CD14-positive monocyte (primary cell): ENCODE data around the gene NSG1. TPM values are rescaled to one million over a fixed set of nuclear protein-coding genes. Genes with fewer than 3 reads are reported as not detected.

ENCODE experiments used
- DNase-seq, 3 donors: peaks; one replicate each; pipeline ENCODE4 v3.0.0-alpha.2; 2011 to 2022
- H2AFZ ChIP-seq: 2 replicates; pipeline ENCODE4 v1.6.0; 2012; ENCODE audit warnings: mild to moderate bottlenecking, low read depth, low read length, inconsistent platforms; ENCODE audit not compliant: insufficient read depth, poor library complexity, severe bottlenecking
- H3K27ac ChIP-seq, 2 donors: 1 replicate in 1 of 2; 2 replicates in 1 of 2; pipeline ENCODE4 v1.5.1; 2012 to 2013; ENCODE audit warnings: low read length in 2 of 2, control low read depth in 1 of 2, inconsistent platforms in 1 of 2, low read depth in 1 of 2, mild to moderate bottlenecking in 1 of 2
- H3K27me3 ChIP-seq, 2 donors: one replicate each; pipeline versions ENCODE4 v1.6.0 to v1.6.1; 2011 to 2013; ENCODE audit warnings: low read length in 2 of 2; ENCODE audit not compliant: control insufficient read depth in 2 of 2, insufficient read depth in 2 of 2
- H3K36me3 ChIP-seq, 2 donors: replicated peaks in 1 of 2; 1 replicate in 1 of 2; 2 replicates in 1 of 2; pipeline versions ENCODE4 v1.5.1 to v1.6.1; 2012 to 2013; ENCODE audit warnings: low read length in 2 of 2, control low read depth in 1 of 2, inconsistent platforms in 1 of 2, mild to moderate bottlenecking in 1 of 2; ENCODE audit not compliant: insufficient read depth in 2 of 2, control insufficient read depth in 1 of 2
- H3K4me1 ChIP-seq, 2 donors: 1 replicate in 1 of 2; 2 replicates in 1 of 2; pipeline versions ENCODE4 v1.5.1 to v1.6.1; 2012 to 2013; ENCODE audit warnings: low read length in 2 of 2, control low read depth in 1 of 2, inconsistent platforms in 1 of 2, mild to moderate bottlenecking in 1 of 2, moderate library complexity in 1 of 2; ENCODE audit not compliant: insufficient read depth in 2 of 2, control insufficient read depth in 1 of 2
- H3K4me2 ChIP-seq: replicated peaks from 2 replicates; pipeline ENCODE3; 2012; ENCODE audit warnings: low read length, moderate library complexity, mild to moderate bottlenecking; ENCODE audit not compliant: poor library complexity, severe bottlenecking; ENCODE audit errors: extremely low read depth
- H3K4me3 ChIP-seq, 3 experiments: fragments of 200-600 bp in 1 of 3; sonication (generic) in 1 of 3; replicated peaks in 1 of 3; 1 replicate in 2 of 3; 2 replicates in 1 of 3; pipeline ENCODE4 v1.5.1; 2011 to 2013; ENCODE audit warnings: low read length in 3 of 3, mild to moderate bottlenecking in 3 of 3, control low read depth in 2 of 3, low read depth in 2 of 3, inconsistent platforms in 1 of 3, moderate library complexity in 1 of 3
- H3K79me2 ChIP-seq: 2 replicates; pipeline ENCODE4 v1.6.0; 2012; ENCODE audit warnings: mild to moderate bottlenecking, control low read depth, inconsistent platforms, low read length, moderate library complexity; ENCODE audit not compliant: insufficient read depth
- H3K9ac ChIP-seq: 2 replicates; pipeline ENCODE4 v1.6.0; 2017; ENCODE audit warnings: low read length, mild to moderate bottlenecking; ENCODE audit not compliant: insufficient read depth, poor library complexity, severe bottlenecking
- H3K9me3 ChIP-seq, 2 donors: replicated peaks in 1 of 2; 1 replicate in 1 of 2; 2 replicates in 1 of 2; pipeline versions ENCODE4 v1.5.1 to v1.6.1; 2012 to 2013; ENCODE audit warnings: low read length in 2 of 2, control low read depth in 1 of 2; ENCODE audit not compliant: control insufficient read depth in 1 of 2, insufficient read depth in 1 of 2
- H4K20me1 ChIP-seq: 2 replicates; pipeline ENCODE4 v1.6.0; 2012; ENCODE audit warnings: mild to moderate bottlenecking, low read length, control low read depth, moderate library complexity; ENCODE audit not compliant: insufficient read depth
- H3K27ac Mint-ChIP-seq, 7 donors: one replicate each; pipeline ENCODE4 v1.8.0; 2020; ENCODE audit warnings: mild to moderate bottlenecking in 7 of 7, mixed read lengths in 7 of 7, moderate library complexity in 6 of 7, inconsistent platforms in 2 of 7
- H3K27me3 Mint-ChIP-seq, 3 donors: one replicate each; pipeline ENCODE4 v1.8.0; 2021 to 2022; ENCODE audit warnings: low read depth in 3 of 3, mild to moderate bottlenecking in 3 of 3, mixed read lengths in 3 of 3, moderate library complexity in 3 of 3, inconsistent platforms in 1 of 3
- H3K36me3 Mint-ChIP-seq, 2 donors: one replicate each; pipeline ENCODE4 v1.8.0; 2020; ENCODE audit warnings: mixed read lengths in 2 of 2, inconsistent platforms in 1 of 2, mild to moderate bottlenecking in 1 of 2
- H3K4me1 Mint-ChIP-seq: one replicate; pipeline ENCODE4 v1.8.0; 2020; ENCODE audit warnings: mild to moderate bottlenecking, mixed read lengths
- H3K4me3 Mint-ChIP-seq, 2 donors: one replicate each; pipeline ENCODE4 v1.8.0; 2020; ENCODE audit warnings: mild to moderate bottlenecking in 2 of 2, mixed read lengths in 2 of 2, moderate library complexity in 1 of 2
- H3K9me3 Mint-ChIP-seq, 7 donors: one replicate each; pipeline ENCODE4 v1.8.0; 2020 to 2022; ENCODE audit warnings: mixed read lengths in 7 of 7, mild to moderate bottlenecking in 6 of 7, moderate library complexity in 6 of 7, inconsistent platforms in 2 of 7
- WGBS: methylation state at CpG from one replicate; pipeline ENCODE4 v1.1.5; 2013; ENCODE audit warnings: missing lambda C conversion rate; ENCODE audit not compliant: insufficient coverage; 5-methylcytosine and 5-hydroxymethylcytosine counted together
- intact Hi-C, 2 donors: fragments of 100-400 bp; cut with micrococcal nuclease; formaldehyde crosslinking; loops; one replicate each; pipeline versions ENCODE4 v1.15.0 to v1.15.1; 2023
- polyA plus RNA-seq, 3 donors: library from polyadenylated mRNA; depleted of rRNA in 1 of 3; unstranded in 2 of 3; stranded (reverse) in 1 of 3; fragments of 300-500 nt in 2 of 3; fragments of >200 nt in 1 of 3; fragmentation: Illumina TruSeq in 2 of 3; gene quantifications; 1 replicate in 2 of 3; 2 replicates in 1 of 3; pipeline ENCODE4 v1.2.3, GENCODE V29; 2012 to 2021
- TF ChIP-seq, protein P1 (sequence below): fragments of 200-600 bp; IDR thresholded peaks from one replicate; pipeline ENCODE4 v1.8.0; 2022; ENCODE audit warnings: antibody characterized with exemption, mild to moderate bottlenecking

NSG1 gene
- polyA plus RNA-seq, 3 donors: 0.10 TPM; not detected in 2

DNA sequence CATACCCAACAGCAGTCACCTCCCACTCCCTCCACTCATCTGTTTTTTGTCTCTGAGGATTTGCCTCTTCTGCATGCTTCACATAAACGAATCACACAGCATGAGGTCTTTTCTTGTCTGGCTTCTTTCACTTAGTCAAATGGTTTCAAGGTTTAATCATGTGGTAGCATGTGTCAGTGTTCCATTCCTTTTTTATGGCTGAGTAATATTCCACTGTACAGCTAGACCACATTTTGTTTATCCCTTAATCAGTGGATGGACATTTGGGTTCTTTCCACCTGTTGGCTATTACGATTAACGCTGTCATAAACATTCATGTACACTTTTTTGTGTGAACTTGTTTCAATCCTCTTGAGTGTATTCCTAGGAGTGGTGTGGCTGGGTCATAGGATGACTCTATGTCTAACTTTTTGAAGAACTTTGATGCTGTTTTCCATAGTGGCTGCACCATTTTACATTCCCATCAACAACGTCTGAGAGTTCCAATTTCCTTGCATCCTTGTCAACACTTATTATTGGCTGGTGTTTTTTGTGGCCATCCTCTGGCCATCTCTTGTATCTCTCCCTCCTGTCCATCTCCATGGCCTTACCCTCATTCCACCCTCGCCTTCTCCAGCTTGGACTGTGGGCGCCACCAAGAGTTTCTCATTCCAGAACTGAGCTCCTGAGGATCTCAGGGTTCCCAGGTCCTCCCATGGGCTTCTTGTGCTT lies 12.4 kb upstream of the NSG1 start:
- H3K27ac Mint-ChIP-seq: no peak overlapping the region
- Histone ChIP-seq H3K9ac (no peak overlapping the region), H3K27ac (no peak overlapping the region), H3K79me2 (no peaks in the 10 kb centered on the region), H2AFZ (no peak overlapping the region), H3K9me3 (peaks cover 0 to 3% of the 10 kb centered on the region in 2 donors), H3K4me2 (no peak overlapping the region), H3K27me3 (peaks cover 0 to under 1% of the 10 kb centered on the region in 2 donors), H3K36me3 (no peaks in the 10 kb centered on the region), H4K20me1 (no peaks in the 10 kb centered on the region), H3K4me3 (no peak overlapping the region), H3K4me1 (no peaks in the 10 kb centered on the region)
- intact Hi-C loops: no loop called here
- no peak overlapping the region for H3K4me3 Mint-ChIP-seq
- peaks cover 7 to 22% (median 14%) of the 10 kb centered on the region in 3 donors for H3K27me3 Mint-ChIP-seq
- H3K4me1 Mint-ChIP-seq: no peaks in the 10 kb centered on the region
- TF ChIP-seq, protein P1, sequence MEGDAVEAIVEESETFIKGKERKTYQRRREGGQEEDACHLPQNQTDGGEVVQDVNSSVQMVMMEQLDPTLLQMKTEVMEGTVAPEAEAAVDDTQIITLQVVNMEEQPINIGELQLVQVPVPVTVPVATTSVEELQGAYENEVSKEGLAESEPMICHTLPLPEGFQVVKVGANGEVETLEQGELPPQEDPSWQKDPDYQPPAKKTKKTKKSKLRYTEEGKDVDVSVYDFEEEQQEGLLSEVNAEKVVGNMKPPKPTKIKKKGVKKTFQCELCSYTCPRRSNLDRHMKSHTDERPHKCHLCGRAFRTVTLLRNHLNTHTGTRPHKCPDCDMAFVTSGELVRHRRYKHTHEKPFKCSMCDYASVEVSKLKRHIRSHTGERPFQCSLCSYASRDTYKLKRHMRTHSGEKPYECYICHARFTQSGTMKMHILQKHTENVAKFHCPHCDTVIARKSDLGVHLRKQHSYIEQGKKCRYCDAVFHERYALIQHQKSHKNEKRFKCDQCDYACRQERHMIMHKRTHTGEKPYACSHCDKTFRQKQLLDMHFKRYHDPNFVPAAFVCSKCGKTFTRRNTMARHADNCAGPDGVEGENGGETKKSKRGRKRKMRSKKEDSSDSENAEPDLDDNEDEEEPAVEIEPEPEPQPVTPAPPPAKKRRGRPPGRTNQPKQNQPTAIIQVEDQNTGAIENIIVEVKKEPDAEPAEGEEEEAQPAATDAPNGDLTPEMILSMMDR: no peak
- 84% methylated on average over 3 of the region's 6 CpGs for WGBS
- H3K9me3 Mint-ChIP-seq: peaks cover 2 to 12% (median 4%) of the 10 kb centered on the region in 7 donors
- no peak for DNase-seq
- no peaks in the 10 kb centered on the region for H3K36me3 Mint-ChIP-seq

DNA sequence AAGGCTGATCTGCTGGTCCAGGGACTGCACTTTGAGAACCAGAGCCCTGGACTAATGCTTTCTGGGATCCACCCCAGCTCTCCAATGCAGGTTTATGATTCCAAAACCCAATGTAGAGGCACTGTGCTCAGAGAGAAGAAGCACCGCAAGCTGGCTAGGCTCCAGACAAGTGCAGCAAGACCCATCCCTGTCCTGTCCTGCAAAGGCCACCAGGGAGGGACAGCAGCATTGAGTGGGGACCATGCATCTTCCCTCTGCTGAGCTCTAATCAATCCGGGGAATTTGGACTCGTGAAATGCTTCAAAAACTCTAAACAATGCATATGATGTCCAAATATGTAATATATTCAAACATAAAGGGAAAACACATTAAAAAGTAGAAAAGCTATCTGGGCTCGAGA lies 10.8 kb upstream of the NSG1 start:
- Histone ChIP-seq H3K4me1 (no peaks in the 10 kb centered on the region), H3K4me3 (no peak overlapping the region), H3K27me3 (peaks cover 0 to 3% of the 10 kb centered on the region in 2 donors), H2AFZ (no peak overlapping the region), H3K9ac (no peak overlapping the region), H3K36me3 (no peaks in the 10 kb centered on the region), H3K79me2 (no peaks in the 10 kb centered on the region), H3K27ac (no peak overlapping the region), H3K4me2 (no peak overlapping the region), H3K9me3 (peaks cover 0 to 3% of the 10 kb centered on the region in 2 donors), H4K20me1 (no peaks in the 10 kb centered on the region)
- Mint-ChIP-seq H3K4me3 (no peak overlapping the region), H3K4me1 (no peaks in the 10 kb centered on the region), H3K27ac (no peak overlapping the region), H3K9me3 (peaks cover 2 to 9% (median 4%) of the 10 kb centered on the region in 7 donors), H3K36me3 (no peaks in the 10 kb centered on the region), H3K27me3 (peaks cover 12 to 20% (median 19%) of the 10 kb centered on the region in 3 donors)
- 93% methylated on average over 1 of the region's 4 CpGs for WGBS
- TF ChIP-seq, protein P1: no peak
- DNase-seq: no peak
- intact Hi-C loops: no loop called here
